ENCODE data around the gene FAM53C.

DNA sequence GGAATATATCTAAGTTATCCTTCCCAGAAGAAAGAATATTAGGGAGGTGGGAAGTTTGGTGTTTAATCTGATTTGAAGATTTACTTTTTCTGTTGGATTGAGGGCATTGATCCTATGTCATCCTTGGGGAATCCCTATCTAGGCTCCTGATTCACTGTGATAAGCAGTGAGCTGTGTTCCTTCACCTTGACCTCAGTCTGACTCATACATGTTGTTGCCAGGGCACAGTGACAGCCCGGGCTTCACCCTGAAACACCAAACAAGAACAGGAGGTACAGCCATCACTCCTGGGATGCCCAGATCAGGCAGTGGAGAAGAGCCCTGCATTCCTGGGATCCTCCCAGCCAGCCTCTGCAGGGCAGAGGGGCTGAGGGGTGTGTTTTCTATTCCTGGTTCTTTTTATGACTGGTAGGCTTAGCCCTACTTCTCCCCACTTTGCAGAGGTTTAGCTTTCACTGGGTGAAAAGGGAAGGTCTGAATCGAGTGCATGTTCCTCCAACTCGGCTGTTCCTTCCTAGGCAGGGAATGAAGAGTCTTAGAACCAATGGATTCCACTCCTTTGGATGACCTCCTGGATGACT is 3.1 kb upstream of the FAM53C start:
- TF ChIP-seq, protein P1, sequence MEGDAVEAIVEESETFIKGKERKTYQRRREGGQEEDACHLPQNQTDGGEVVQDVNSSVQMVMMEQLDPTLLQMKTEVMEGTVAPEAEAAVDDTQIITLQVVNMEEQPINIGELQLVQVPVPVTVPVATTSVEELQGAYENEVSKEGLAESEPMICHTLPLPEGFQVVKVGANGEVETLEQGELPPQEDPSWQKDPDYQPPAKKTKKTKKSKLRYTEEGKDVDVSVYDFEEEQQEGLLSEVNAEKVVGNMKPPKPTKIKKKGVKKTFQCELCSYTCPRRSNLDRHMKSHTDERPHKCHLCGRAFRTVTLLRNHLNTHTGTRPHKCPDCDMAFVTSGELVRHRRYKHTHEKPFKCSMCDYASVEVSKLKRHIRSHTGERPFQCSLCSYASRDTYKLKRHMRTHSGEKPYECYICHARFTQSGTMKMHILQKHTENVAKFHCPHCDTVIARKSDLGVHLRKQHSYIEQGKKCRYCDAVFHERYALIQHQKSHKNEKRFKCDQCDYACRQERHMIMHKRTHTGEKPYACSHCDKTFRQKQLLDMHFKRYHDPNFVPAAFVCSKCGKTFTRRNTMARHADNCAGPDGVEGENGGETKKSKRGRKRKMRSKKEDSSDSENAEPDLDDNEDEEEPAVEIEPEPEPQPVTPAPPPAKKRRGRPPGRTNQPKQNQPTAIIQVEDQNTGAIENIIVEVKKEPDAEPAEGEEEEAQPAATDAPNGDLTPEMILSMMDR (conservative IDR thresholded peaks at IDR 0.05): no peak
- no peak for TF ChIP-seq ZFX (IDR thresholded peaks at IDR 0.05)

Data from C4-2B (cell line).